Transverse colon (tissue), 3 donors: Measurements from ENCODE around the gene EFR3B.

Experiments
- CTCF ChIP-seq, 5 experiments: fragments of 200-600 bp in 3 of 5; fragments of 450-650 bp in 2 of 5; sonication (generic) in 3 of 5; IDR thresholded peaks; 1 replicate in 2 of 5; 2 replicates in 3 of 5; pipeline ENCODE4 v1.5.1; 2016 to 2017; ENCODE audit warnings: antibody characterized with exemption in 5 of 5, inconsistent platforms in 3 of 5, mild to moderate bottlenecking in 2 of 5, moderate library complexity in 1 of 5
- POLR2A ChIP-seq: fragments of 450-650 bp; IDR thresholded peaks from one replicate; pipeline ENCODE4 v1.6.1; 2016; ENCODE audit warnings: antibody characterized with exemption, mild to moderate bottlenecking, moderate library complexity

GRCh38 chr2:25131567-25132298, 89.9 kb downstream of the EFR3B start:
- TF ChIP-seq CTCF (IDR thresholded peaks at IDR 0.05) (no peak), POLR2A (no peak)
